HepG2 (cell line): Measurements from ENCODE around the gene KLHDC1. TPM values are rescaled to one million over a fixed set of nuclear protein-coding genes. Genes with fewer than 3 reads are reported as not detected.
A peak's percentile ranks its signal among the peaks of the same experiment; 100 is the strongest.

Experiments
- AKAP8 ChIP-seq: sonication (generic); formaldehyde crosslinking; IDR thresholded peaks from 2 replicates; pipeline ENCODE4 v1.5.1; 2020; ENCODE audit warnings: mild to moderate bottlenecking, missing genetic modification reagents
- CREB3 ChIP-seq: sonication (generic); formaldehyde crosslinking; IDR thresholded peaks from 2 replicates; pipeline ENCODE4 v1.5.0; 2020; ENCODE audit warnings: missing genetic modification reagents
- ETV5 ChIP-seq: IDR thresholded peaks from 2 replicates; pipeline ENCODE4 v1.6.1; 2018; ENCODE audit warnings: missing biosample characterization, missing genetic modification reagents, inconsistent platforms, borderline replicate concordance
- FOSL2 ChIP-seq: sonication (generic); formaldehyde crosslinking; IDR thresholded peaks from 2 replicates; pipeline ENCODE4 v1.4.0; 2020; ENCODE audit warnings: missing genetic modification reagents
- GABPA ChIP-seq, 2 experiments: IDR thresholded peaks; 2 replicates each; pipeline ENCODE4 v1.6.1; 2011 to 2016; ENCODE audit warnings: low read depth in 2 of 2, low read length in 1 of 2, missing biosample characterization in 1 of 2, missing genetic modification characterization in 1 of 2
- HMG20B ChIP-seq: conservative IDR thresholded peaks from 2 replicates; pipeline ENCODE4 v1.6.1; 2016; ENCODE audit warnings: missing genetic modification reagents, missing compliant biosample characterization
- PAF1 ChIP-seq: IDR thresholded peaks from 2 replicates; pipeline ENCODE4 v1.6.1; 2016; ENCODE audit warnings: missing genetic modification reagents, missing compliant biosample characterization
- PHF21A ChIP-seq: sonication (generic); formaldehyde crosslinking; IDR thresholded peaks from 2 replicates; pipeline ENCODE4 v1.5.0; 2020; ENCODE audit warnings: mild to moderate bottlenecking, missing genetic modification reagents
- PRMT3 ChIP-seq: sonication (generic); formaldehyde crosslinking; IDR thresholded peaks from 2 replicates; pipeline ENCODE4 v1.8.1; 2022; ENCODE audit warnings: low read depth, mild to moderate bottlenecking, moderate library complexity, missing genetic modification reagents, borderline replicate concordance
- SMAD3 ChIP-seq: sonication (generic); formaldehyde crosslinking; IDR thresholded peaks from 2 replicates; pipeline ENCODE4 v1.4.0; 2020; ENCODE audit warnings: missing genetic modification reagents
- TBL1XR1 ChIP-seq: fragments of 150-350 bp; IDR thresholded peaks from 2 replicates; pipeline ENCODE4 v1.6.1; 2014; ENCODE audit warnings: borderline replicate concordance, low read length; ENCODE audit not compliant: partially characterized antibody
- TFDP1 ChIP-seq: IDR thresholded peaks from 2 replicates; pipeline ENCODE4 v1.6.1; 2016; ENCODE audit warnings: missing compliant biosample characterization, missing genetic modification reagents, borderline replicate concordance
- TGIF2 ChIP-seq: IDR thresholded peaks from 2 replicates; pipeline ENCODE4 v1.6.1; 2016; ENCODE audit warnings: control low read depth, missing compliant biosample characterization
- WIZ ChIP-seq: sonication (generic); formaldehyde crosslinking; IDR thresholded peaks from 2 replicates; pipeline ENCODE4 v1.5.1; 2020; ENCODE audit warnings: mild to moderate bottlenecking, missing genetic modification reagents
- ZBTB10 ChIP-seq: sonication (generic); formaldehyde crosslinking; IDR thresholded peaks from 2 replicates; pipeline ENCODE4 v1.4.0; 2020; ENCODE audit warnings: missing genetic modification reagents, borderline replicate concordance
- ZFP36L1 ChIP-seq: sonication (generic); formaldehyde crosslinking; IDR thresholded peaks from 2 replicates; pipeline ENCODE4 v1.8.0; 2022; ENCODE audit warnings: mild to moderate bottlenecking, missing genetic modification reagents, moderate library complexity
- ZFP62 ChIP-seq: sonication (generic); formaldehyde crosslinking; IDR thresholded peaks from 2 replicates; pipeline ENCODE4 v1.4.0; 2020; ENCODE audit warnings: missing genetic modification reagents
- ZNF143 ChIP-seq: sonication (generic); formaldehyde crosslinking; IDR thresholded peaks from 2 replicates; pipeline ENCODE4 v1.4.0; 2020; ENCODE audit warnings: missing genetic modification reagents
- ZNF34 ChIP-seq: sonication (generic); formaldehyde crosslinking; IDR thresholded peaks from 2 replicates; pipeline ENCODE4 v1.4.0; 2020; ENCODE audit warnings: mild to moderate bottlenecking, missing genetic modification reagents, borderline replicate concordance
- ZNF543 ChIP-seq: sonication (generic); formaldehyde crosslinking; IDR thresholded peaks from 2 replicates; pipeline ENCODE4 v1.4.0; 2020; ENCODE audit warnings: mild to moderate bottlenecking, missing genetic modification reagents
- ZNF552 ChIP-seq: sonication (generic); formaldehyde crosslinking; IDR thresholded peaks from 2 replicates; pipeline ENCODE4 v1.9.0; 2022; ENCODE audit warnings: missing genetic modification reagents, mild to moderate bottlenecking, borderline replicate concordance
- ZNF788 ChIP-seq: sonication (generic); formaldehyde crosslinking; IDR thresholded peaks from 2 replicates; pipeline ENCODE4 v1.5.0; 2020; ENCODE audit warnings: mild to moderate bottlenecking, missing genetic modification reagents, borderline replicate concordance
- ZSCAN5A ChIP-seq: sonication (generic); formaldehyde crosslinking; IDR thresholded peaks from 2 replicates; pipeline ENCODE4 v1.8.0; 2022; ENCODE audit warnings: mild to moderate bottlenecking, missing genetic modification reagents, borderline replicate concordance
- ZSCAN9 ChIP-seq: IDR thresholded peaks from 2 replicates; pipeline ENCODE4 v1.6.1; 2016; ENCODE audit warnings: borderline replicate concordance
- polyA plus RNA-seq, 8 experiments: library from polyadenylated mRNA; depleted of rRNA in 3 of 8; stranded (reverse) in 7 of 8; unstranded in 1 of 8; fragments of >200 nt; fragmentation: Illumina TruSeq in 4 of 8; extraction: Trizol in 4 of 8; gene quantifications; 2 replicates each; pipeline versions ENCODE4 v1.2.1 to v1.2.3, GENCODE V29; 2011 to 2016; ENCODE audit warnings: low read depth in 4 of 8, missing spikeins in 1 of 8, mixed read lengths in 1 of 8; ENCODE audit not compliant: insufficient read depth in 1 of 8
- total RNA-seq, 5 experiments: library from RNA; depleted of rRNA; stranded (reverse); fragments of >200 nt; fragmentation: Illumina TruSeq; extraction: Trizol; gene quantifications; 2 replicates each; pipeline ENCODE4 v1.2.3, GENCODE V29; 2016; ENCODE audit warnings: low read depth in 1 of 5

The KLHDC1 gene
- total and polyA plus RNA-seq, 2 of the 13 experiments (the other 11 are each of a cell fraction or from before 2014, with no cell fraction given), result 0.11 TPM; not detected in 1

- peak; percentile 93 for TF ChIP-seq GABPA (IDR thresholded peaks at IDR 0.05; ENCODE audit: low read depth, low read length)
- peak; percentile 85 for TF ChIP-seq GABPA (CRISPR knock-in tag; IDR thresholded peaks at IDR 0.05; ENCODE audit: low read depth)
- no peak for TF ChIP-seq PRMT3 (CRISPR knock-in tag)
- TF ChIP-seq ZBTB10, result peak; percentile 11; the same call in 1 of the 2 replicates
- TF ChIP-seq ZNF552 (CRISPR knock-in tag), result no peak
- TF ChIP-seq ZNF788 (CRISPR knock-in tag), result no peak; the same call in 1 of the 2 replicates
- TF ChIP-seq TGIF2 (CRISPR knock-in tag), result no peak
- peak; percentile 25; the same call in 1 of the 2 replicates for TF ChIP-seq PHF21A (CRISPR knock-in tag)
- peak; percentile 30; the same call in 1 of the 2 replicates for TF ChIP-seq FOSL2 (CRISPR knock-in tag)
- no peak for TF ChIP-seq PAF1 (CRISPR knock-in tag)
- TF ChIP-seq ZSCAN9 (CRISPR knock-in tag), result peak; percentile 17; the same call in 1 of the 2 replicates
- TF ChIP-seq ETV5 (CRISPR knock-in tag), result peak; percentile 93
- TF ChIP-seq HMG20B (CRISPR knock-in tag), result no peak
- TF ChIP-seq ZSCAN5A, result no peak
- TF ChIP-seq ZFP62 (CRISPR knock-in tag), result no peak
- TF ChIP-seq SMAD3, result peak; percentile 52; the same call in 1 of the 2 replicates
- no peak; the same call in 1 of the 2 replicates for TF ChIP-seq AKAP8 (CRISPR knock-in tag)
- TF ChIP-seq ZFP36L1, result no peak
- TF ChIP-seq TBL1XR1, result no peak
- peak; percentile 80 for TF ChIP-seq CREB3
- no peak for TF ChIP-seq ZNF34 (CRISPR knock-in tag)
- TF ChIP-seq ZNF543 (CRISPR knock-in tag), result no peak; the same call in 1 of the 2 replicates
- TF ChIP-seq WIZ, result peak; percentile 73; the same call in 1 of the 2 replicates
- TF ChIP-seq TFDP1 (CRISPR knock-in tag), result peak; percentile 15; the same call in 1 of the 2 replicates
- no peak for TF ChIP-seq ZNF143 (CRISPR knock-in tag)
Measured at GRCh38 chr14:49767571-49768300, 74.8 kb downstream of the KLHDC1 start, which contains the start of gene KLHDC2 (continued).
